ENCODE measurements around the gene RTL3.

The RTL3 gene

GRCh38 chrX:78618987-78619386, 40.1 kb downstream of the RTL3 start:
- no peak for DNase-seq

- DNase-seq, result no peak
Measured at GRCh38 chrX:78614264-78614663, 44.9 kb downstream of the RTL3 start.

All from KG1 (cell line).